ENCODE data around the gene GRK5.

Gene GRK5

GRCh38 chr10:119412244-119413092 is 205.1 kb downstream of the GRK5 start:
- in situ Hi-C loops (cut with HindIII; ENCODE audit: low sequenced_read_pairs) = loop anchor here (25.0 kb wide), 1 partner anchor 200 kb away; the partner anchor contains the start of gene GRK5

GRCh38 chr10:119413093-119413453 is 205.7 kb downstream of the GRK5 start:
- in situ Hi-C loops (cut with HindIII; ENCODE audit: low sequenced_read_pairs) = loop anchor here (25.0 kb wide), 1 partner anchor 201 kb away; the partner anchor contains the start of gene GRK5

GRCh38 chr10:119413471-119414080 is 206.2 kb downstream of the GRK5 start:
- in situ Hi-C loops (cut with HindIII; ENCODE audit: low sequenced_read_pairs) = loop anchor here (25.0 kb wide), 1 partner anchor 201 kb away; the partner anchor contains the start of gene GRK5

- in situ Hi-C loops (cut with HindIII; ENCODE audit: low sequenced_read_pairs) = loop anchor here (25.0 kb wide), 1 partner anchor 202 kb away; the partner anchor contains the start of gene GRK5
Measured at GRCh38 chr10:119414081-119414611, 206.8 kb downstream of the GRK5 start.

- in situ Hi-C loops (cut with HindIII; ENCODE audit: low sequenced_read_pairs) = loop anchor here (25.0 kb wide), 1 partner anchor 203 kb away; the partner anchor contains the start of gene GRK5
Measured at GRCh38 chr10:119415121-119415520, 207.8 kb downstream of the GRK5 start.

- in situ Hi-C loops (cut with HindIII; ENCODE audit: low sequenced_read_pairs) = loop anchor here (25.0 kb wide), 1 partner anchor 204 kb away; the partner anchor contains the start of gene GRK5
Measured at GRCh38 chr10:119415536-119416503, 208.4 kb downstream of the GRK5 start.

- in situ Hi-C loops (cut with HindIII; ENCODE audit: low sequenced_read_pairs) = loop anchor here (25.0 kb wide), 1 partner anchor 205 kb away; the partner anchor contains the start of gene GRK5
Measured at GRCh38 chr10:119416855-119417254, 209.5 kb downstream of the GRK5 start.

- in situ Hi-C loops (cut with HindIII; ENCODE audit: low sequenced_read_pairs) = loop anchor here (25.0 kb wide), 1 partner anchor 206 kb away; the partner anchor contains the start of gene GRK5
Measured at GRCh38 chr10:119417852-119418251, 210.5 kb downstream of the GRK5 start.

GRCh38 chr10:119418362-119418761 is 211.0 kb downstream of the GRK5 start:
- in situ Hi-C loops (cut with HindIII; ENCODE audit: low sequenced_read_pairs) = loop anchor here (25.0 kb wide), 1 partner anchor 206 kb away; the partner anchor contains the start of gene GRK5

- in situ Hi-C loops (cut with HindIII; ENCODE audit: low sequenced_read_pairs) = loop anchor here (25.0 kb wide), 1 partner anchor 208 kb away; the partner anchor contains the start of gene GRK5
Measured at GRCh38 chr10:119419931-119420330, 212.6 kb downstream of the GRK5 start.

GRCh38 chr10:119420950-119421875 is 213.8 kb downstream of the GRK5 start:
- in situ Hi-C loops (cut with HindIII; ENCODE audit: low sequenced_read_pairs) = loop anchor here (25.0 kb wide), 1 partner anchor 209 kb away; the partner anchor contains the start of gene GRK5

GRCh38 chr10:119421891-119422681 is 214.7 kb downstream of the GRK5 start:
- in situ Hi-C loops (cut with HindIII; ENCODE audit: low sequenced_read_pairs) = loop anchor here (25.0 kb wide), 1 partner anchor 210 kb away; the partner anchor contains the start of gene GRK5

GRCh38 chr10:119422682-119423509 is 215.5 kb downstream of the GRK5 start:
- in situ Hi-C loops (cut with HindIII; ENCODE audit: low sequenced_read_pairs) = loop anchor here (25.0 kb wide), 1 partner anchor 211 kb away; the partner anchor contains the start of gene GRK5

- in situ Hi-C loops (cut with HindIII; ENCODE audit: low sequenced_read_pairs) = loop anchor here (25.0 kb wide), 1 partner anchor 211 kb away; the partner anchor contains the start of gene GRK5
Measured at GRCh38 chr10:119423510-119424257, 216.3 kb downstream of the GRK5 start.

- in situ Hi-C loops (cut with HindIII; ENCODE audit: low sequenced_read_pairs) = loop anchor here (25.0 kb wide), 1 partner anchor 212 kb away; the partner anchor contains the start of gene GRK5
Measured at GRCh38 chr10:119424258-119424975, 217.0 kb downstream of the GRK5 start.
